Forelimb muscle (tissue), 1 donor: ENCODE results near the gene PTPRF. TPM values are rescaled to one million over a fixed set of nuclear protein-coding genes. Genes with fewer than 3 reads are reported as not detected.

Source experiments
- DNase-seq: peaks from one replicate; pipeline ENCODE4 v3.0.0-alpha.2; 2013; ENCODE audit warnings: low read depth
- polyA plus RNA-seq: library from polyadenylated mRNA; unstranded; fragments of 120-200 nt; gene quantifications from one replicate; pipeline ENCODE4 v1.2.1, GENCODE V29; 2013; ENCODE audit not compliant: insufficient read length

Gene PTPRF
- polyA plus RNA-seq, 1 donor: 10.4 TPM

DNA sequence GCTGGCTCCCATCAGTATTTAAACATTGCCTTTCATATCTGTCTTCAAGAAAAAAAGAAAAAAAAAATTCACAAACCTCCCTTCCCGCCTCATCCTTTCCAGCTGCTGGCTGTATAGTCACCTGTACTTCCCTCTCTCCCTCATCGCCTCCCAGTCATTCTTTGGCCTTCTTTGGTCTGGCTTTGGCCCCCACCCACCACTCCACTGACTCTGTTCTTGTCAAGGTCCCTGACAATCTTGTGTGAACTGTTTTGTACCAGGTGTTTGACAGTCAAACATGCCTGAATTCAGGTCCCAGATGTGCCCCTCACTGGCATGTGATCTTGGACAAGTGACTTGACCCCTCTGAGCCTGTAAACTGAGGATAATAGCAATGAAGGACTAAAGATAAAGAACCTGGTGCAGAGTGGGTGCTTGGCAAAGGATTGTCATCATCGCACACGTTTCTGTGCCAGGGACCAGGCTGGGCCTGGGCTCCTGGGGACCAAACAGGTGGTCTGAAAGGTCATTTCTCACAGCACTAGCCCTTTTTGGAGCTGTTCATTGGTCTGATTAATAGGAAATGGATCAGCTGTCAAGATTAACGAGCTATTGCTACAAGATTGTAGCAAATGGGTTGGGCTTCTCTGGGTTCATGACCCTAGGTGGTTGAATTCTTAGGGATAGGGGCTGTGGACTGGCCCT lies 21.5 kb downstream of the PTPRF start:
- DNase-seq: no peak

DNA sequence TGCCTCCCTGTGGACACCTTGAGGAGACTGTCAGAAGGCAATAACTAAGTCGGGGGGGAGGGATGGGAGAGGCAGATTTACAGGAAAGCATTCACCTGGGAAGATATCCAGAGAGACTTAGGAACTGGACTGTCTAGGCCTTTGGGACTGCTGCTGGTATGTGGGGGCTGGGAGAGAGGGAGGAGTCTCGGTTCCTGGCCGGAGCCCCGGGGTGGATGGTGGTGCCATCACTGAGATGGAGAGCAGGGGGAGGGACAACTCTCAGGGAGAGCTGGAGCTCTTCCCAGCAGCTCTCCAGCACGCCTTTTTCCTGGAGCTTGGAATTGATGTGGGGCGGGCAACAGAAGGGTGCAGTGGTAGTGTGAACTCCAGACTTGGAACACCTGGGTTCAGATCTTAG lies 22.1 kb downstream of the PTPRF start:
- DNase-seq: no peak

GRCh38 chr1:43554444-43554992 lies 23.8 kb downstream of the PTPRF start:
- no peak for DNase-seq

DNA sequence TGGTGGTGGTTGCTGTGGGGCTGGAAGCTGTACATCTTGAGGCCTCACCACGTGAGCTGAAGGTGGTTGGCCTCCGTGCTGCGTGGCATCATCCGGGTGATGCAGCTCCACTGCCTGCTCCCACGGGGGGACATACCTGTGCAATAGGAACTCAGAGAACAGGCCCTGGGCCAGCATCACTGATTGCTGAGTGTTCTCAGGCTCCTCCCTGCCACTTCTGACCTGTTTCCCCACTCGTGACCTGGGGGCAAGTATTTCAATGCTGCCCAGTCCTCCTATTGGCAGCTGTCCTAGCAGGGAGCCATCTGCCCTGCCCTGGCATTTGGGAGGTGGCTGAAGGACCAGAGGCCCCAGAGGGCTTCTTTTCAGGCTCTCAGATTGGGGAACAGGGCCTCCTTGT lies 26.1 kb downstream of the PTPRF start:
- no peak for DNase-seq

GRCh38 chr1:43557744-43558245 lies 27.1 kb downstream of the PTPRF start:
- no peak for DNase-seq

DNA sequence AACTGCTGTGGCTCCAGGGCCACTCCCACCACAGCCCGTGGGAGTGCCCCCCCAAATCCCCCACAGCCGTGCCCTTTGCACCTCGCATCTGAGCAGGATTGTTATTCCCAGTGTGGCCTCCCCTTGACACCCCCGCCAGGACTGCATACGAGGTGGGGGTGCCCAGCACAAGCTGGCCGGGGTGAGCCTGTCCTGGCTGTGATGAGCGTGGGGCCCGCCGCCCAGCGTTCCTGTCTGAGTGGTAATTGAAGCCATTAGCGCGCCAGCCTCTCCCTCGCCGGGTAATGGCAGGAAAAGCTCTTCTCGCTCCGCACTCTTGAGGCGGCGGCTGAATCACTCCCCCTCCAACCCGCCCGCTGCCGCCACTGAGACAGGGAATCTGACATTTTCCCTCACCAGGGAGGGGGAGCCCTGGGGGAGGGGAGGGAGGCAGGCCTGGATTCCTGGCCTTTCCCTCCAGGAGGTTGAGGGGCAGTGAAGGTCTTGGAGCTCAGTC lies 27.7 kb downstream of the PTPRF start:
- DNase-seq: no peak

DNA sequence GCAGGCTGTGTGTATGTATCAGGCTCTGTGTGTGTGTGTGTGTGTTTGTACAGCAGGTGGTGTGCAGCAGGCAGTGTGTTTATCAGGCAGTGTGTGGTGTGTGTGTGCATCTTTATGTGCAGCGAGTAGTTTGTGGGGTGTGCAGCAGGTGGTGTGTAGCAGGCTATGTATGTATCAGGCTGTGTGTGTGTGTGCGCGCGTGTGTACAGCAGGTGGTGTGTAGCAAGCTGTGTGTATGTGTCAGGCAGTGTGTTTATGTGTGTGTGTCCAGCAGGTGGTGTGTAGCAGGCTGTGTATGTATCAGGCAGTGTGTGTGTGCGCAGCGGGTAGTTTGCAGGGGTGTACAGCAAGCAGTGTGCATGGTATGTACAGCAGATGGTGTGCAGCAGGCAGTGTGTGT lies 29.0 kb downstream of the PTPRF start:
- no peak for DNase-seq

- DNase-seq: no peak
Observed at GRCh38 chr1:43560286-43560685, 29.6 kb downstream of the PTPRF start.

DNA sequence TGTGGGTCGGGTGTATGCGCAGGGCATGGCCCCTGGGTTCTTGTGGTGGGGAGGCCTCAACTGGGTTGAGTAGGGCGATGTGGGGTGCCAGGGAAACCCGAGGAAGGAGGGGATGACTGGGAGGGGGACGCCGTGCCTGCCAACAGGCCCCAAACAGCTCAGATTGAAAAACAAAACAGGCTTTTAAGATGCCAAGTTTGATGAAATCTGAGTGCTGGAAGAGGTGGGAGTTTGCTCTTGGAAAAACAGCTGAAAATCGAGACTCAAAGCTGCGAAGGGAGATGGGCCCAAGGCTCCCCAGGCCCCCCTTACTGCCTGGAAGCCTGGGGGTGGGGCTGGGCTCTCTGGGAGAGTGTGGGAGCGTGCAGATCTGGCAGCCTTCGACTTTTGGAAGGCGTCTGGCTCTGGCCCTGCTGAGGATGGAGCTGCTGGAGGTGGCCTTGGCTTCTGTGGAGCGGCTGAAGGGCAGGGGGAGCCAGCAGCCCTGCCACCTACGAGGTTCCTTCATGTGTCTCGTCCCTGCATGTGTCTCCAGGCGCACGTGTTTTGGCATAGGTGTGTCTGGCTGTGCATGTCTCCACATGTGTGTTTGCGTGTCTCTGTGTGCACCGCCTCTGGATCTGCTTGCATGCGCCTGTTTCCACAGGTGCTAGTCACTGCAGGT lies 33.3 kb downstream of the PTPRF start:
- no peak for DNase-seq

DNA sequence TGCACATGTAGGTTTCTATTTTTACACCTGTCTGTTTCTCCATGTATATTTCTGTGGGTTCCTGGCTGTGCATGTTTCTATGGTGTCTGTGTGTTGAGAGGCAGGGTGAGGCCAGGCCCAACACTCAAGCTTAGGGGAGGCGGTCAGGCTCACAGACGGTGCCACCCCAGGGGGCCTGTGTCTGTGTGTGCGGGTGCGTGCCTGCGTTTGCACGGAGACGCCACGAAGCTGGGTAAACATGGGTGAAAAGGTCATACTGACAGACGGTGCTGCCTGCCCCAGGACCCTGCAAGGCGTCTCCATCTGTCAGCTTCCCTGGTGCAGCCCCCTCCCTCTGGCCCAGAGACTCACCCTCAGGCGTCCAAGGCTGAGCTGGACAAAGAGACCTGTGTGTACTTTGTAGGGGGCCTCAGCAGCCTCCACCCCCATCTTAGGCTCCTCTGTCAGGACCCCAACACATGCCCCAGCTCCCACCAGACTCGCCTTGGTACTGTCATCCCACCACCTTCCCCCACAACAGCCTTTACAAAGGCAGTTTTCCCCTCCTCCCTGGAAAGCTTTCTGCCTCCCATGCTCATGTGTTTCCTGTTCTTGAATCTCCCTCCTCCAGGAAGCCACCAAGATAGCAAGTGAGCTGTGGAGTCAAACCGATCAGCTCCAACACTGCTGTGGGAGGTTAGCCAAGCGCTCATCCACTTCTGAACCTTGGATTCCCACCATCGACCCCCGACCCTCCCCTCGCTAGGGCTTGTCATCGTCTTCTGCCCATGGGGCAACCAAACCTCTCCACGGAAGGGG lies 34.1 kb downstream of the PTPRF start:
- DNase-seq: no peak

- DNase-seq: no peak
Observed at GRCh38 chr1:43565600-43566360, 35.1 kb downstream of the PTPRF start.

GRCh38 chr1:43566382-43567044 lies 35.8 kb downstream of the PTPRF start:
- DNase-seq: no peak

DNA sequence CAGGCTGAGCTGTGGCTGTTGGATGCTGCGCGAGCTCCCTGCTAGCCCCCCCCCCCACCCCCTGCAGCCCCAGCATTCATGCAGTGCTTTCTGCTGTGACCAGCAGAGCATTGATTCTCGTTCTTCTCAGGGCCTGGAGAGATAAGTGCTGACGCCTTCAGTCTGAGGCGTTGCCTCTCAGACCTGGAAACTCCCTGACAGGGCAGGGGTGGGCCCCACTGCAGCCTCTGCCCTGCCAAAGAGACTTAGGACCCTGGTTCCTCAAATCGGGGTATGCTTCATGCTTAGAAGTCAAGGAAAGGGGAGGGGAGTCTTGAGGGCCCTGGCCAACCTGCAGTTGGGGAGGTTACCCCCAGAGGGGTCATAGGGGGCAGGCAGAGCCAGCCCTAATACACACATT lies 38.5 kb downstream of the PTPRF start:
- DNase-seq: no peak

DNA sequence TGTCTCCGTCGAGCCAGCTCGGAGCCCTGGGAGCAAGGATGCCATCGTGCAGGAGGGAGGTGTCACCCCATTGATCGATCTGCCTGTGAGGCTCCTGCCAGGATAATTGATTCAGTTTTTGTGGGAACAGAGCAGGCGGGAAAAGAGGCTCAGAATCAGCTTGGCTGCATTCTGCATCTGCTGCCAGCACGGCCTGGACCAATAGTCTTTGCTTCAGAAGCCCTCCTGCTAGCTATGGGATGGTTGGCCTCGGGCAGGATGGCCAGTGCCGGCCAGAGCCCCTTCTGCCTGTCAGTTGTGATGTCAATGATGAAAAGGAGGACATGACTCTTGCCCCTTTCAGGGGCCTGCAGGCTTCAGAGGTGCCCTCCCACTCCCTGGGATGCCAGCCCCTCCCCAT lies 39.6 kb downstream of the PTPRF start:
- no peak for DNase-seq

- DNase-seq: no peak
Observed at GRCh38 chr1:43570715-43571114, 40.0 kb downstream of the PTPRF start.

DNA sequence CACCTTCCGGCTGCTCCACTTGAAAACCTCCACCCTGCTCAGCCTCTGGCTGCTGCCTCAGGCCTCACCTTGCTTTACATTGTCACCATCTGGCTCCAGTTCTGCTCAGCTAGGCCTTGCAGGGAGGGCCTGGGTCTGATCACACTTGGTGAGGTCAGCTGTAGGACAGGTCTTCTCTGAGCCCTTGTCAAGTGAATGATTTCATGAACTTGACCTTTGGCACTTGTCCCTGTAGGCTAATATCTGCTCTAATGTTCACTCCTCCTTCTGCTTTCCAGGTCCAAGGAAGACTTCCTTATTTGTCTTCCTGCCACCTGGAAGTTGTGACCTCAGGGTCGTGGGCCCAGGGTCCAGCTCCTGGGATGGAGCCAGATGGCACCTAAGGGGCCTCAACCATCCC lies 41.4 kb downstream of the PTPRF start:
- DNase-seq: no peak

- no peak for DNase-seq
Observed at GRCh38 chr1:43572538-43572937, 41.9 kb downstream of the PTPRF start.

DNA sequence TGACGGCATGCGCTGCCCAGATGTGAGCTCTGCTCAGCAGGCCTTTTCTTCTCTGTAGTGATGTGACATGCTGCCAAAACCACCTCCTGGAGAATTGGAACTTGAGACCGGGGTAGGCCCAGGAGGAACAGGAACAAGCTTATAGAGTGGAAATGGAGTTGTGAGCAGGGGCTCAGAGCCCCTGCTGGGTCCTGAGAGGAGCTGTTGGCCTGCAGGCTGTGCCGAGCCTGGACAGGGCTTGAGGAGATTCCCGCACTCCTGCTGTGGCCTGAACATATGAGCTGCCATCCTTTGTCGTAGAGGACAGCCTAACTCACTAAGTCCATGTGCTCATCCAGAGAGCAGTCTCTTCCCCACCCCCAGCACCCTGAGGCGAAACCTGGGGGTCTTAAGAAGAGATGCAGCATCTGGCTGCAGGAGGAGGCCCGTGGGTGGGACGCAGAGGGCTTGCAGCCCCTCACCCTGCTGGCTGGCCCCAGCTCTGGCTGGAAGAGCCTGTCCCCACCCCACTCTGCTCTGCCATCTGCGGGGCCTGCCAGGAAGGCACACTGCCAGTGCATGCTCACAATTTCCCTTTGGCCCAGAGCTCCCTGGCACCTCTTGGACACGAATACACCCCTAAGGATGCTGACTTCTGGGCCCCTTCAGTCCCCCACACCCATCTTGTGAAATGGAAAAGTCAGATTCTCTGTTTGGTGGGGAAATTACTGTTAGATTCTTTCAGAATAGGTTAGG lies 42.5 kb downstream of the PTPRF start:
- no peak for DNase-seq

DNA sequence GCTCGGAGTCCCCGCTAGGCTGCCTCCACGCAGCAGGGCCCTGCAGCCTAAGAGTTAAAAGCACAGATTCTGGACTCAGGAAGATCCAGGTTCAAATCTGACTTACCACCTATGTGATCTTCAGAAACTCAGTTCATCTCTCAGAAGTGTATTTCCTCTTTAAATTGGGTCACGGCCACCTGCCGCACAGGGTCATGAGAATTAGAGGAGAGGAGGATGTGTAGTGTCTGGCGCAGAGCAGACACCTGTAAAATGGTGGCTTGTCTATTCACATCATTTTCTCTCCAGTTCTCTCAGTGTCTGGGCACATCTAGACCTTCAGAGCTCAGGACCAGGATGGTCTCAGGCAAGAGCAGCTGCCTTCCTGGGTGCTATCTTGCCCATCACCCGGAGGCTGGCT lies 45.8 kb downstream of the PTPRF start:
- no peak for DNase-seq
